Measurements from ENCODE around the gene RNF144A.
A peak's percentile ranks its signal among the peaks of the same experiment; 100 is the strongest.

RNF144A gene

DNA sequence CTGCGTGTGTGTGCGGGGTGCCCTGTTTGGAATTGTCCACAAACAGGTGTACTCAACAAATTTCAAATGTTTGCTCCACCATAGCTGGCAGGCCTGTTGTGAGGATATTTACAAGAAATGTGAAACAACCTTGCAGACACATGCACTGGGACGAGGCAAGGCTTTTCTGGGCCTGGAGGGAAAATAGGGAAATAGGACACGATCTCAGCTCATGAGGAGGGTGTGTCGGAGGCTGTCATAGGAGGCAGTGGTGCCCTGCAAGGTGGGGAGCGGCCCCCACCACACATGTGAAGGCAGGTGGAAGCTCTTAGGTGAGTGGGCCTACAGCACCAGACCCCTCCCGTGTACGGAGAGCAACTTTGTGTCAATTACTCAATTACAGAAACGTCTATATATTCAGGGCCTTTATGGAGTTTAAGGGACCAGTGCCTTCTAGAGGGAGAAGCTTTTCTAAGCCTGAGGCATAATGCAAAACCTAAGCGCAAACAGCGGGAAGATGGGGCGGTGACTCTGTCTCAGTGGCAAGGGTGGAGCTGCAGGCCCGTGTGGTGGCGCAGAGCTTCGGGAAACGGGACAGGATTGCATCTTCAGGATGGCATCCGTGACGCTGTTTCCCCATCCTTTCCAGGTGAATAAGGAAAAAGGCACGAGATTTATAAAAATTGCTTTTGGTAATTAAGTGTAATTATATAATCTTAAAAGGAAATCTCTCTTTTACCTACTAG, 48.0 kb downstream of the RNF144A start:
- peaks cover 10% of the 10 kb centered on the region; the same call in 1 of the 2 replicates for H3K9me3 ChIP-seq
- no peaks in the 10 kb centered on the region for H3K27me3 ChIP-seq

DNA sequence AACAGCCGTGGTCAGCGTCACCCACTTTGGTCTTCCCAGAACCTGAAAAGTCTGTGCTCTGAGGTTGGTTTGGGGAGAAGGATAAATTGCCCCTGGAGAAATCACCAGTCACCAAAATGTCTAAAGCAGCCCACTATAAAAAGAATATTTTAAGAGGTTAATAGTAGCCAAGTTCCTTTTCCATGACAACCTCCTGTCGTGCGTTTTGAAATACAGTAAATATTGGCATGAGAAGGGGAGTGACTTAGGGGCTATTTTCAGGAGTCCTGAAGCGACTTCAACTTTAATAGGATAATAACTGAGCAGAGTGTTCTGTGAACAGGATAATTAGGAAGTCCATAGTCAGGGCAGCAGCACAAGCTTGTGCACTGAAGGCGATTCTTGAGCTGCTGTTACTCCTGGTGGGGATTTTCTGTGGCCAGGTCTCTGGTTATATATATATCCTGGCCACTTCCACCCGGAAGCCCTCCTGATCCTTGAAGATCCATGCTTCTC, 49.3 kb downstream of the RNF144A start:
- H3K9ac ChIP-seq = no peak overlapping the region
- no peak overlapping the region for H3K4me2 ChIP-seq
- H3K4me3 ChIP-seq = no peak overlapping the region
- H3K36me3 ChIP-seq = peaks cover 41% of the 10 kb centered on the region
- H4K20me1 ChIP-seq = no peaks in the 10 kb centered on the region
- no peaks in the 10 kb centered on the region for H3K27me3 ChIP-seq
- no peak for TF ChIP-seq Cebpa-rat (IDR thresholded peaks at IDR 0.05)
- H3K4me1 ChIP-seq = peaks cover 13% of the 10 kb centered on the region
- no peak overlapping the region for H3K27ac ChIP-seq
- H3K9me3 ChIP-seq = peaks cover 10% of the 10 kb centered on the region; the same call in 1 of the 2 replicates

More for the DNA sequence above, 48.0 kb downstream of the RNF144A start:
- H3K4me2 ChIP-seq = no peak overlapping the region
- H3K27ac ChIP-seq = no peak overlapping the region
- H3K9ac ChIP-seq = no peak overlapping the region
- H4K20me1 ChIP-seq = no peaks in the 10 kb centered on the region
- peaks cover under 1% of the 10 kb centered on the region for H3K4me1 ChIP-seq
- TF ChIP-seq Cebpa-rat (IDR thresholded peaks at IDR 0.05) = no peak
- H3K36me3 ChIP-seq = peaks cover 36% of the 10 kb centered on the region
- no peak overlapping the region for H3K4me3 ChIP-seq

DNA sequence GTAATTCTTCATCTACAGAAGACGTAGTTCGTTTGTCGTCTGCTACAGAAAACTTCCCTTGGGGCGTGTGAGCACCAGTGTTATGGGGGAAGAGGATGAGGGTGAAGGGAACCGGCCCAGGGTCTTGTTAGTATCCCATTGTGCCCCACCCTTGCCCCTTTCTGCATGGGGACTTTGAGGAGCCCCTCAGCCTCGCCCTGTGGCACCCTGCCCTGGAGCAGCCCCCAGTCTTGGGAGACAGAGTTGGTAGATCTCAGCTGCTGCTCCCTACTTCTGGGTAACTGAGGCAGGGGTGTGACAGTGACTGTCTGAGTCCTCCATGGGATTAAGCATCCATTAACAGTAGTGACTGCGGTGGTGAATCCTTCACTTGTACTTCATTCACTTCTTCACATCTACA, 50.1 kb downstream of the RNF144A start:
- Histone ChIP-seq H3K4me3 (no peak overlapping the region), H3K4me1 (peaks cover 14% of the 10 kb centered on the region), H3K4me2 (no peak overlapping the region), H3K36me3 (peaks cover 42% of the 10 kb centered on the region), H4K20me1 (no peaks in the 10 kb centered on the region), H3K9me3 (peaks cover 10% of the 10 kb centered on the region; the same call in 1 of the 2 replicates), H3K9ac (no peak overlapping the region), H3K27ac (no peak overlapping the region), H3K27me3 (no peaks in the 10 kb centered on the region)
- TF ChIP-seq Cebpa-rat (IDR thresholded peaks at IDR 0.05) = no peak

DNA sequence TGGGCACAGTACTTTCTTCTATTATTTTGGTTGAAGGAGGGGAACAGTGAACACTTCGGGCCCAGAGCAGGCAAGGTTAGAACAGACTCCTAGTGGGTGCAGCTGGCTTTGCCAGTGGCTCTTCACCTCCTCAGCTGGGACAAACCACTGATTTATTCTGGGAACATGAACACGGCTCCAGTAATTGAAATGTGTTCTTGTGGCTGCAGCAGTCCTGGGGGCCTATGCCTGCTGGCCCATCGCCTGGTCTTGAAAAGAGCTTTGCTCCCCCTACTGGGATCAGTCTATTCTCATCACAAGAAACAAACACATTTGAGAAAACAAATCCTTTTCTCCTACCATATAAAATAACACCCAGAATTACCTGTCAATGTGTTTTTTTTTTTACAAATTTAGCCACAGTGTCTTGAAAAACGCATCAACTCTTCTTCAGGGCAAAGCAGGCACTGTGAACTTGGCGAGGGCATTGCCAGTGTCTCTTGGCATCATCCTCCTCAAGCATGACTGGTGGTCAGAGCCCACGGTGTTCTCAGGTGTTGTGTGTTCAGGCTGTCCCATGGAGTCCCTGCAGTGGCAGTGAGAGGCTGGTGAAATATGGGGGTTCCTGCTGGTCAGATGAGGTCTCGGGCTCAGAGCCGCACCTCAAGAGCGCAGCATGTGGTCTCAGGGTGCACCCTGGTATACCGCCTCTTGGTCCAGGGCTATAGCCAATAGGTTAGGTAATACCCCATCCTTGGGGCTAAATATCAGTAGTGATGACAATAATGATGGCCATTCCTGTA, 51.3 kb downstream of the RNF144A start:
- Histone ChIP-seq H3K4me1 (peaks cover 14% of the 10 kb centered on the region), H3K4me2 (no peak overlapping the region), H3K36me3 (peaks cover 48% of the 10 kb centered on the region), H4K20me1 (no peaks in the 10 kb centered on the region), H3K9ac (no peak overlapping the region), H3K27me3 (no peaks in the 10 kb centered on the region), H3K9me3 (peaks cover 6% of the 10 kb centered on the region; the same call in 1 of the 2 replicates), H3K27ac (no peak overlapping the region), H3K4me3 (no peak overlapping the region)
- TF ChIP-seq Cebpa-rat (IDR thresholded peaks at IDR 0.05) = no peak

DNA sequence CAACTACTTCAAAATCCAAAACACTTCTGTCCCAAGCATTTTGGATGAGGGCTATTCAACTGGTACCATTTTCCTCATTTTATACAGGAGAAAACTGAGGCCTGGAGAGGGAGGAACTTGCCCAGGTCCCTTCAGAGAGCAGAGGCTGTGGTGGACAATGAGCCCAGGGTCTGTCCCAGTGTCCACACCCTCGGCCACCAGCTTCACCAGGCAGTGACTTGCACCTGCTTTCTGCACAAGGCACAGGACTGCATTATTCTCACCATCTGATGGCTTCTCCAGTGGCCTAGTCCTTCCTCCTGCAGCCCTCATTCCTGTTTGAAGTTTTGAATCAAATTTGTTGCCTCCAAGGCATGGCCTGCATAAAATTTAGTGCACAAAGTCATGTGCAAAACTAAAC, 53.3 kb downstream of the RNF144A start:
- Histone ChIP-seq H3K9ac (no peak overlapping the region), H3K4me3 (no peak overlapping the region), H3K4me1 (peaks cover 14% of the 10 kb centered on the region), H3K27me3 (no peaks in the 10 kb centered on the region), H3K36me3 (peaks cover 50% of the 10 kb centered on the region), H3K9me3 (no peaks in the 10 kb centered on the region), H3K4me2 (peak overlapping the region; percentile 44), H4K20me1 (no peaks in the 10 kb centered on the region), H3K27ac (no peak overlapping the region)
- no peak for TF ChIP-seq Cebpa-rat (IDR thresholded peaks at IDR 0.05)

DNA sequence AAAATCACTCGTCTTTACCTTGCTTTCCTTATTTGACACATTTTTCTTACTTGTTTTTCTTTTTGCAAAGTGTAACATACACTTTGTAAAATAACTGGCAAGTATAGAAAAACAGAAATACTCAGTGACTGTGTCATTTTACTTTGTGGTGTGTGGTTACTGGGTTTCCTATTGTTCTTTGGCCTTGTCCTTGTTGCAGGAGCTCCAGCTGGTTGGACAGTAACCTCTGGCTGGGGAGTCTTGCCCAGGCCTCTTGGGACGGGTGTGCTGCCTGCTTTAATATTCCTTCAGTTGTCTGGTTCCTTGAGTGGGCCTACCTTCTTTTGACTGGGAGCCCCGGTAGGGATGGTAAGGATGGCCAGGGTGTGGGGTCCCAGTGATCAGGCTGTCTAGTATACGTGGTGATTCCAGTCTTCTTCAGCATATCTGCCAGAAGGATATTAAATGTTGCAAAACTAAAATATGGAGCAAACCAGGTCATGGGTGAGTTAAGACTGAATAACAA, 53.8 kb downstream of the RNF144A start:
- TF ChIP-seq Cebpa-rat (IDR thresholded peaks at IDR 0.05) = no peak
- H3K4me1 ChIP-seq = peaks cover 14% of the 10 kb centered on the region
- H4K20me1 ChIP-seq = no peaks in the 10 kb centered on the region
- peak overlapping the region; percentile 44 for H3K4me2 ChIP-seq
- H3K9me3 ChIP-seq = no peaks in the 10 kb centered on the region
- no peak overlapping the region for H3K4me3 ChIP-seq
- H3K36me3 ChIP-seq = peaks cover 50% of the 10 kb centered on the region
- no peak overlapping the region for H3K9ac ChIP-seq
- H3K27me3 ChIP-seq = no peaks in the 10 kb centered on the region
- no peak overlapping the region for H3K27ac ChIP-seq

DNA sequence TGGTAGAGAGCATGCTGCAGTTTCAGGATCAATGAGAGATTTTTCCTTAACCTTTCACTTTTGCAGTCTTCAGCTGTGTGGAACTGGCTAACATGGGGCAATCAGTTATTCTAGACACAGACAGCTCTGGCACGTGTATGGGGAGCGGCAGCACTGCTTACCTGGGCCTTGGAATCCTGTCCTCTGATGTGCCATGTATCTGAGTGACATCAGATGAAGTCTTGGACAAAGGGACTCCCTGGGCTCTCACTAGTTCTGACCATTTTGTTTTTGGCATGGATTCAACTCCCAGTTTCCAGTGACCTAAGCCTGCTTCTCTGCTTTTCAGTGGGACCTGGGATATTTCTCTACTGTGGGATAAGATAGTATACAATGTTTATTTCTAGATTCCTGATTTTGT, 54.3 kb downstream of the RNF144A start:
- no peaks in the 10 kb centered on the region for H3K27me3 ChIP-seq
- H3K9me3 ChIP-seq = no peaks in the 10 kb centered on the region
- no peaks in the 10 kb centered on the region for H4K20me1 ChIP-seq
- H3K4me2 ChIP-seq = peak overlapping the region; percentile 44
- H3K4me3 ChIP-seq = no peak overlapping the region
- no peak for TF ChIP-seq Cebpa-rat (IDR thresholded peaks at IDR 0.05)
- H3K4me1 ChIP-seq = peaks cover 14% of the 10 kb centered on the region
- H3K9ac ChIP-seq = no peak overlapping the region
- peaks cover 50% of the 10 kb centered on the region for H3K36me3 ChIP-seq
- no peak overlapping the region for H3K27ac ChIP-seq

DNA sequence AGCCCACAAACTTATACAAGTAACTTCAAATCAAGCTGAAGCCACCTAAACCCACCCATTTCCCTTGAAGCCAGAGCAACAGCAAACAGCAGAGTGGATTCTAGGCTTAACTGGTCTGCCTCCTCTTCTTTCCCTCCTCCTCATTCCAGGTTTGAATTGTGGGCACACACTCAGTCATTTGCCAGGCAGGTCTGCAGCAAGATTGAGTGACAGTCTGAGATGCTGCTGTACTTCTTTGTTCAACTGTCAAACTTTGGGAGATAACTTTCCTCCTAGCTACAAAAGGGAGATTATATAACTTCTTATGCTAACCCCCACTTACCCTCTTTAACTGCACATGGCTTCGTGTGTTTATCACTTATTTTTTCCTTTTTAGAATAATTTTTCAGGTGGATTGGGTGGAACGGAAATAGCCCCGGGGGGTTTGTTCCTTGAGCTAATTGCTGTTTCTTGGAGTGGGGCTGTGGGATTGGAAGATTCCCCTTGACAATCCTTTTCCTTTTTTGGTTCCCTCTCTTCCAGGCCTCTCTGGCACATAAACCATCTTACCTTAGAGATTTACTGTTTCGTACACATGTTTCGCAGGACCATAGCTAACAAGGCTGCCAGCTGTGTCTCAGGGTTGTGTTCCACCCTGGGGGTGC, 55.0 kb downstream of the RNF144A start:
- H3K36me3 ChIP-seq = peaks cover 50% of the 10 kb centered on the region
- no peaks in the 10 kb centered on the region for H3K27me3 ChIP-seq
- no peak overlapping the region for H3K4me3 ChIP-seq
- no peaks in the 10 kb centered on the region for H4K20me1 ChIP-seq
- TF ChIP-seq Cebpa-rat (IDR thresholded peaks at IDR 0.05) = no peak
- H3K9me3 ChIP-seq = no peaks in the 10 kb centered on the region
- H3K4me1 ChIP-seq = peaks cover 14% of the 10 kb centered on the region
- no peak overlapping the region for H3K27ac ChIP-seq
- no peak overlapping the region for H3K4me2 ChIP-seq
- H3K9ac ChIP-seq = no peak overlapping the region

DNA sequence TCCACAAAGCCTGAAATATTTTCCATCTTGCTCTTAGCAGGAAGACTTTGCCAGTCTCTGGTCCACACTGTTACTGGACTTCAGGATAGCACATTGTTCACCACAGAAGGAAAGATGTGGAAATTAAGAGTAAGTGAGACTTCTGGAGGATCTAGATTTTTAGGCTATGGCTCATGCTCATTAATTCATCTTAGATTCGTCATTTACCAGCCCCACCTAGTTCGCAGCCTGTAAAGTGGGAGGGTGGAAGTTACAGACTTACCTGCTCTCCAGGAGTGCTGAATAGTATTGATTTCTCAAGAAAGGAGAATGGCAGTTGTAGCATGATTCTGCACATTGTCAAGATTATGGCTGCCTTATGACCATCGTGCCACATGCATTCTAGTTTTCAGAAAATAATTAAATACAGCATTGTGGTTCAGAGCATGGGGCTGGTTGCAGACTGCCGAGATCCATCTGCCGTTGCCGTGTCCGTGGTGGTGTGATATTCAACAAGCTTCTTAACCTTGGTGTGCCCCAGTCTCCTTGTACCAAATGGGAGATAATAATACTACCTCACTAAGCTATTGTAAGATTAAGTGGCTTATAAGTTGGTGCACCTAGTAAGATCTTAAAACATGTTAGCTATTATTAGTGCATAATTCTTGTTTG, 56.8 kb downstream of the RNF144A start:
- peaks cover 55% of the 10 kb centered on the region for H3K36me3 ChIP-seq
- H3K27ac ChIP-seq = no peak overlapping the region
- H3K9me3 ChIP-seq = peaks cover 4% of the 10 kb centered on the region
- no peak for TF ChIP-seq Cebpa-rat (IDR thresholded peaks at IDR 0.05)
- no peak overlapping the region for H3K9ac ChIP-seq
- no peaks in the 10 kb centered on the region for H4K20me1 ChIP-seq
- H3K4me3 ChIP-seq = no peak overlapping the region
- peaks cover 14% of the 10 kb centered on the region for H3K4me1 ChIP-seq
- H3K27me3 ChIP-seq = no peaks in the 10 kb centered on the region
- no peak overlapping the region for H3K4me2 ChIP-seq
